ENCODE measurements around the gene ECE1.

GRCh38 chr1:21329209-21329844 is 39.1 kb upstream of the ECE1 start:
- TF ChIP-seq CTCF (IDR thresholded peaks at IDR 0.05) (no peak), POLR2A (IDR thresholded peaks at IDR 0.05) (no peak), EP300 (IDR thresholded peaks at IDR 0.05) (no peak)

Measured in ovary (tissue), 3 donors.